ENCODE results near the gene MOGAT3. TPM values are rescaled to one million over a fixed set of nuclear protein-coding genes. Genes with fewer than 3 reads are reported as not detected.

MOGAT3 gene
- total and polyA plus RNA-seq, 4 donors = not detected

DNA sequence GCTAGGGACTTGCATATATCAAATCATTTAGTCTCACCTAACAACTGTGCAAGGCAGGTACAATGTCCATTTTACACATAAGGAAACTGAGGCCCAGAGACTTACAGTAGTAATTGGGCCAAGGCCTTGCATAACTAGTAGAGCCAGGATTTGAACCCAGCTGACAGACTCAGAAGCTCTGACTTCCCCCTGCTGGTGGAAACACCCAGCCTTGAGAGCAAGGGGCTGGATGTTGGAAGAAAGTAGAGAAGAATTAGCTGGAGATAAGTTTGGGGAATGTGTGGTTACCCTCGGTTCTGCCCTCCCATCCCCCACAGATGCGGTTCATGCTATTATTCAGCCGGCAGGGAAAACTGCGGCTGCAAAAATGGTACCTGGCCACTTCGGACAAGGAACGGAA is 44.6 kb downstream of the MOGAT3 start:
- H3K4me3 ChIP-seq = no peak overlapping the region
- no peak overlapping the region for H3K9ac ChIP-seq (ENCODE audit: insufficient read depth in 1 of 2, low read length in 2 of 2)
- no peak overlapping the region for H3K27ac ChIP-seq (ENCODE audit: low read depth in 1 of 2, low read length in 1 of 2)
- H3K4me1 ChIP-seq (ENCODE audit: control insufficient read depth in 5 of 5, insufficient read depth in 5 of 5, low read length in 5 of 5) = peaks cover 0 to 12% (median 7%) of the 10 kb centered on the region in 5 donors
- WGBS, 2 donors = 83 to 94% methylated on average over 6 of the region's 6 CpGs
- peaks cover 0 to 4% (median 0%) of the 10 kb centered on the region in 3 donors for H3K27me3 ChIP-seq (ENCODE audit: control insufficient read depth in 3 of 3, insufficient read depth in 3 of 3, low read length in 2 of 3)
- TF ChIP-seq, protein P1, sequence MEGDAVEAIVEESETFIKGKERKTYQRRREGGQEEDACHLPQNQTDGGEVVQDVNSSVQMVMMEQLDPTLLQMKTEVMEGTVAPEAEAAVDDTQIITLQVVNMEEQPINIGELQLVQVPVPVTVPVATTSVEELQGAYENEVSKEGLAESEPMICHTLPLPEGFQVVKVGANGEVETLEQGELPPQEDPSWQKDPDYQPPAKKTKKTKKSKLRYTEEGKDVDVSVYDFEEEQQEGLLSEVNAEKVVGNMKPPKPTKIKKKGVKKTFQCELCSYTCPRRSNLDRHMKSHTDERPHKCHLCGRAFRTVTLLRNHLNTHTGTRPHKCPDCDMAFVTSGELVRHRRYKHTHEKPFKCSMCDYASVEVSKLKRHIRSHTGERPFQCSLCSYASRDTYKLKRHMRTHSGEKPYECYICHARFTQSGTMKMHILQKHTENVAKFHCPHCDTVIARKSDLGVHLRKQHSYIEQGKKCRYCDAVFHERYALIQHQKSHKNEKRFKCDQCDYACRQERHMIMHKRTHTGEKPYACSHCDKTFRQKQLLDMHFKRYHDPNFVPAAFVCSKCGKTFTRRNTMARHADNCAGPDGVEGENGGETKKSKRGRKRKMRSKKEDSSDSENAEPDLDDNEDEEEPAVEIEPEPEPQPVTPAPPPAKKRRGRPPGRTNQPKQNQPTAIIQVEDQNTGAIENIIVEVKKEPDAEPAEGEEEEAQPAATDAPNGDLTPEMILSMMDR (IDR thresholded peaks at IDR 0.05; ENCODE audit: control extremely low read depth, extremely low read depth) = no peak
- H3K36me3 ChIP-seq (ENCODE audit: control insufficient read depth in 4 of 4, insufficient read depth in 4 of 4, low read length in 4 of 4) = peaks cover 3 to 22% (median 12%) of the 10 kb centered on the region in 4 donors
- peaks cover 0 to 3% (median 0%) of the 10 kb centered on the region in 4 donors for H3K9me3 ChIP-seq (ENCODE audit: control insufficient read depth in 4 of 4, insufficient read depth in 3 of 4, low read length in 3 of 4)
- ATAC-seq (ENCODE audit: insufficient read depth, low FRiP score) (no peak), DNase-seq (no peak)

DNA sequence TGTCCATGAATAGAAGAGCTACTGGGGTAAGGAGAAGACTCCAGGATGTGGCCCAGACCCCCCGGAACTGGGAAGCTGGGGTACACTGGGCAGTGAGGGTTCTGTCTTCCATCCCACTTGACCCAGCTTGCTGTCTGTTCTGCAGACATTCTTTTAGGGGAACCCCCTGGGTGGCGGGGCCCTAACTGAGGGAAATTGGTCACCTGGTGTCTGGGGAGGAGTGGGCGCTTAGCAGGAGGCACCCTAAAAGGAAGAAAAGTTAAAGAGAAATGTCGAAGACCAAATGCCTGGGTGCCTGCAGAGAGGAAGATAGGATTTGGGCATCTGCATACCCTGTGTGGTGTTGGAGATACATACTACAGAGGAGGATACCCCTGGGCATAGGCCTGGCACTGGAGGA is 45.5 kb downstream of the MOGAT3 start:
- DNase-seq (no peak), ATAC-seq (ENCODE audit: insufficient read depth, low FRiP score) (no peak)
- Histone ChIP-seq H3K4me3 (peak overlapping the region; percentile 65), H3K9me3 (ENCODE audit: control insufficient read depth in 4 of 4, insufficient read depth in 3 of 4, low read length in 3 of 4) (peaks cover 0 to 3% (median 0%) of the 10 kb centered on the region in 4 donors), H3K27ac (ENCODE audit: low read depth in 1 of 2, low read length in 1 of 2) (no peak overlapping the region), H3K9ac (ENCODE audit: insufficient read depth in 1 of 2, low read length in 2 of 2) (peak overlapping the region in 1 of 2 donors; percentile 58), H3K27me3 (ENCODE audit: control insufficient read depth in 3 of 3, insufficient read depth in 3 of 3, low read length in 2 of 3) (peaks cover 0 to 4% (median 0%) of the 10 kb centered on the region in 3 donors), H3K4me1 (ENCODE audit: control insufficient read depth in 5 of 5, insufficient read depth in 5 of 5, low read length in 5 of 5) (peaks cover 0 to 12% (median 7%) of the 10 kb centered on the region in 5 donors), H3K36me3 (ENCODE audit: control insufficient read depth in 4 of 4, insufficient read depth in 4 of 4, low read length in 4 of 4) (peaks cover 3 to 21% (median 12%) of the 10 kb centered on the region in 4 donors)
- 50 to 52% methylated on average over 4 of the region's 4 CpGs for WGBS, 2 donors
- TF ChIP-seq, protein P1 (IDR thresholded peaks at IDR 0.05; ENCODE audit: control extremely low read depth, extremely low read depth) = no peak

DNA sequence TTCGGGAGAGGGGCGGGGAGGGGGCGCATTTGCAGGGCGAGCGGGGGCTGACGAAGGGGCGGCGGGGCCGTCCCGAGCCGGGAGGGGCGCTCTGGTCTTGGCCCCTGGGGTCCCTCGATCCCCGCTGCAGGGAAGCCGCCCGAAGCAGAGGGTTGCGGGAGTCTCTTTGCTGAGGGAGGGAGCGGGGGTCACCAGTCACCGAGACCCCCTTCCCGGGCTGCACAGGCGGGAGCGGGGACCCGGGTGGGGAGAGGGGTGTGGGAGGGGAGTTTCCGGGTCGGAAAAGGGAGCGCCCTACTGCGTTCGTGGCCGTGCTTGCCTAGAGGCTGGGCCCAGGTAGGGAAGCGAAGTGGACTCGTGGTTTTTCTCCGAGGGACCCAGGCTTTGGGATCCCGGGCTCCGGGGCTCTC is 46.1 kb downstream of the MOGAT3 start:
- Histone ChIP-seq H3K36me3 (ENCODE audit: control insufficient read depth in 4 of 4, insufficient read depth in 4 of 4, low read length in 4 of 4) (peaks cover 3 to 17% (median 9%) of the 10 kb centered on the region in 4 donors), H3K4me3 (peak overlapping the region; percentile 65), H3K27me3 (ENCODE audit: control insufficient read depth in 3 of 3, insufficient read depth in 3 of 3, low read length in 2 of 3) (peaks cover 0 to 3% (median 0%) of the 10 kb centered on the region in 3 donors), H3K9me3 (ENCODE audit: control insufficient read depth in 4 of 4, insufficient read depth in 3 of 4, low read length in 3 of 4) (peaks cover 0 to under 1% (median 0%) of the 10 kb centered on the region in 4 donors), H3K4me1 (ENCODE audit: control insufficient read depth in 5 of 5, insufficient read depth in 5 of 5, low read length in 5 of 5) (peaks cover 0 to 10% (median 6%) of the 10 kb centered on the region in 5 donors), H3K27ac (ENCODE audit: low read depth in 1 of 2, low read length in 1 of 2) (no peak overlapping the region), H3K9ac (ENCODE audit: insufficient read depth in 1 of 2, low read length in 2 of 2) (no peak overlapping the region)
- TF ChIP-seq, protein P1 (IDR thresholded peaks at IDR 0.05; ENCODE audit: control extremely low read depth, extremely low read depth) = no peak
- 1% methylated on average over 28 to 34 of the region's 34 CpGs for WGBS, 2 donors
- ATAC-seq (ENCODE audit: insufficient read depth, low FRiP score) (no peak), DNase-seq (no peak)

All from lung (tissue), 12 donors.